GM12875 (cell line): ENCODE measurements around the gene KIAA0040.

Source experiments
- H3K4me3 ChIP-seq: one replicate; pipeline ENCODE4 v1.5.1; 2011; ENCODE audit warnings: low read depth, low read length, control low read depth
- CTCF ChIP-seq: IDR thresholded peaks from 2 replicates; pipeline ENCODE4 v1.5.1; 2011; ENCODE audit warnings: low read depth, mild to moderate bottlenecking, control low read depth, inconsistent platforms, low read length, moderate library complexity, borderline replicate concordance; ENCODE audit not compliant: insufficient read depth

The KIAA0040 gene

DNA sequence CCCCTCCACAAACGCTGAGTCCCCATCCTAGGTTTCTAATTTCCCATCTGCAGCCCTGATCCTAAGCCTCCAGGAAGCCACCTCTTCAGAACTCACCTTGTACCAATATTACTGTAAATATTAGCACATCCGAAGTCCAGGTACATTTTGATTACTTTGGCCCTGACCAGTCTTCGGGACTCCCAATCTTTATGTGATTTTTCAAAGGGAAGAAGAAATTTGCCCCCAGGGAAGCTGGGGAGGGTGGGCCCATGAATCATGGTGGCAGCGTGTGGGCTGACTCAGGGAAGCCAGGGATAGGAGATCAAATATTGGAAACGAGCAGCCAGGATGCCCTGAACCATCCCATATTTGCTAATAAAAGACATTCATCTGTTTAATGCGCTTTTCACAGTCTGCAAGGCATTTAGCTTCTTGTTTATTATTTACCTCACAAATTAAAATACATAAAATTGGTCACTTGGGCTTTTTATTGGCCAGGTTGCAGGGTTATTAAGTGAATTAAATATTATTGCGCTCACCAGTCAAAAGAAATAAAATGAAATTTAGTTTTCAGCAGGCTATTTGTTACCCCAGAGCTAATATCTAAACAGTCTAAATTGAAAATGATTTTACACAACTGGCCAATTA, 46.6 kb downstream of the KIAA0040 start:
- no peak overlapping the region for H3K4me3 ChIP-seq
- TF ChIP-seq CTCF, result no peak

GRCh38 chr1:175138579-175138978, 54.0 kb downstream of the KIAA0040 start:
- no peak overlapping the region for H3K4me3 ChIP-seq
- TF ChIP-seq CTCF, result no peak

DNA sequence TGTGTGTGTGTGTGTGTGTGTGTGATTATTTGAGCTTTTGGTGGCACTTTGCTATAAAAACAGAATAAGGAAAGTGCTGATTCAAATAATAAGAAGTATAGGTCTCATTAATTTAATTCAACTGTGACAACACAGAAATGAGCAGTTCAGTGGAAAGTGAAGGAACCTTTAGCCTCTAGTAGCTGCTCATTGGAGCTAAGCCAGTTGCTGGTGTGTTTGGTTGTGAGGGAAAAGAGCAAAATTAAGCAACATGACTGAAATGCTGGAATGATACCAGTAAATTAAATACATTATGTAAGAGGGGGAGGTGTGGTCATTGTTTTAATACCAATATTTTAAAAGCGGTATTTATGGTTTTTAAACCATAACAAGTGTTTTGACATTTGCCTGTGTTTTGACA, 55.2 kb downstream of the KIAA0040 start:
- TF ChIP-seq CTCF, result no peak

GRCh38 chr1:175136246-175136645, 56.3 kb downstream of the KIAA0040 start:
- TF ChIP-seq CTCF, result no peak
- H3K4me3 ChIP-seq, result no peak overlapping the region

More for the DNA sequence above, 55.2 kb downstream of the KIAA0040 start:
- no peak overlapping the region for H3K4me3 ChIP-seq

- TF ChIP-seq CTCF, result no peak
- H3K4me3 ChIP-seq, result no peak overlapping the region
Observed at GRCh38 chr1:175134500-175134899, 58.1 kb downstream of the KIAA0040 start.

DNA sequence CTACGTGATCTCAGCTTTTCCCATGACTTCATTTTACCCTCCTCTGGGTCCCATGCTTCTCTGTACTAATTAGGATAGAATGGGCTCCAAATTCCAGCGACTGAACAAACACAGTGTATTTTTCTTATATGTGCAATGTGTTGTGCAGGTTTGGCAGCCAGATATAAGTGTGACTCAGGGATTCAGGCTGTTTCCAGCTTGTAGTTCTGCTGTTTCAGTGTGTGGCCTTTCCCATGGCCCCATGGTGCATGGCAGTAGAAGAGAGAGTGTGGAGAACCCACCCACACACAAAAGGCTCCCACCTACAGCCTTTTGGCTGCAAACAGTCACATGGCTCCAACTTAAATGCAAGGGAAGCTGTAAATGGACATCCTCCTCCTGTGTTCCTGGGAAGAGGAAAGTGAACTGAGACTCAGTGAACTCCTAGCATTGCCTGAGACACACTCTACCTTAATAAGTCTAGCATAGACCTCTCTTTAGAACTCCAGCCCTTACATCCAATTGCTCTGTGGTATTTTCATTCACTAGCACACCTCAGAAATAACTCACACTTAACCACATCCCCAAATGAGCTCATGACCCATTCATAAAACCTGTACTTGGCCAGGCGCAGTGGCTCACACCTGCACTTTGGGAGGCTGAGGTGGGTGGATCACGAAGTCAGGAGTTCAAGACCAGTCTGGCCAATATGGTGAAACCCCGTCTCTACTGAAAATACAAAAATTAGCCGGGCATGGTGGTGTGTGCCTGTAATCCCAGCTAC, 58.7 kb downstream of the KIAA0040 start:
- no peak overlapping the region for H3K4me3 ChIP-seq
- no peak for TF ChIP-seq CTCF

- TF ChIP-seq CTCF, result no peak
- no peak overlapping the region for H3K4me3 ChIP-seq
Observed at GRCh38 chr1:175132436-175132835, 60.1 kb downstream of the KIAA0040 start.
